Neural progenitor cell (in vitro differentiated cells): ENCODE measurements around the gene ZNF423.

Experiments
- CTCF ChIP-seq: fragments of 200-600 bp; sonication (generic); IDR thresholded peaks from 2 replicates; pipeline ENCODE4 v1.5.1; 2017; ENCODE audit warnings: antibody characterized with exemption, mild to moderate bottlenecking
- EZH2 ChIP-seq: fragments of 200-600 bp; sonication (generic); IDR thresholded peaks from 2 replicates; pipeline ENCODE4 v1.6.1; 2017; ENCODE audit warnings: antibody characterized with exemption, mild to moderate bottlenecking, moderate library complexity
- EZH2phosphoT487 ChIP-seq: fragments of 200-600 bp; sonication (generic); IDR thresholded peaks from 2 replicates; pipeline ENCODE4 v1.6.1; 2017; ENCODE audit warnings: antibody characterized with exemption

- no peak for TF ChIP-seq CTCF
- TF ChIP-seq EZH2phosphoT487, result no peak
- TF ChIP-seq EZH2, result no peak
Measured at GRCh38 chr16:49585143-49585832, 270.6 kb downstream of the ZNF423 start.
